Measurements from ENCODE around the gene KCNAB1.

GRCh38 chr3:156240642-156241041, 120.3 kb downstream of the KCNAB1 start:
- TF ChIP-seq CTCF (conservative IDR thresholded peaks at IDR 0.05; ENCODE audit: low read depth, low read length) = no peak
- TF ChIP-seq EZH2 (IDR thresholded peaks at IDR 0.05; ENCODE audit: low read length, unreplicated experiment) = no peak
- TF ChIP-seq EZH2phosphoT487 (IDR thresholded peaks at IDR 0.05; ENCODE audit: borderline replicate concordance, low read length) = no peak

Measured in PC-3 (cell line).